ENCODE results near the gene SMYD3.

GRCh38 chr1:246052603-246053002, 454.5 kb downstream of the SMYD3 start:
- TF ChIP-seq CTCF (IDR thresholded peaks at IDR 0.05; ENCODE audit: low read length): no peak
- TF ChIP-seq EZH2 (optimal IDR thresholded peaks at IDR 0.05; ENCODE audit: low read depth, low read length): no peak
- no peak for TF ChIP-seq EZH2phosphoT487 (IDR thresholded peaks at IDR 0.05; ENCODE audit: low read length)
